Measurements from ENCODE around the gene MLXIP. TPM values are rescaled to one million over a fixed set of nuclear protein-coding genes. Genes with fewer than 3 reads are reported as not detected.

The MLXIP gene
- total and polyA plus RNA-seq, 2 of the 13 experiments (the other 11 are each of a cell fraction or from before 2014, with no cell fraction given), result 5.3 to 6.7 TPM

GRCh38 chr12:122171399-122171798 is 92.8 kb downstream of the MLXIP start:
- TF ChIP-seq HDAC2 (CRISPR knock-in tag; IDR thresholded peaks at IDR 0.05) (no peak), ZNF121 (CRISPR knock-in tag; IDR thresholded peaks at IDR 0.05) (peak; percentile 44; the same call in 1 of the 2 replicates)
- TF ChIP-seq, protein P1, sequence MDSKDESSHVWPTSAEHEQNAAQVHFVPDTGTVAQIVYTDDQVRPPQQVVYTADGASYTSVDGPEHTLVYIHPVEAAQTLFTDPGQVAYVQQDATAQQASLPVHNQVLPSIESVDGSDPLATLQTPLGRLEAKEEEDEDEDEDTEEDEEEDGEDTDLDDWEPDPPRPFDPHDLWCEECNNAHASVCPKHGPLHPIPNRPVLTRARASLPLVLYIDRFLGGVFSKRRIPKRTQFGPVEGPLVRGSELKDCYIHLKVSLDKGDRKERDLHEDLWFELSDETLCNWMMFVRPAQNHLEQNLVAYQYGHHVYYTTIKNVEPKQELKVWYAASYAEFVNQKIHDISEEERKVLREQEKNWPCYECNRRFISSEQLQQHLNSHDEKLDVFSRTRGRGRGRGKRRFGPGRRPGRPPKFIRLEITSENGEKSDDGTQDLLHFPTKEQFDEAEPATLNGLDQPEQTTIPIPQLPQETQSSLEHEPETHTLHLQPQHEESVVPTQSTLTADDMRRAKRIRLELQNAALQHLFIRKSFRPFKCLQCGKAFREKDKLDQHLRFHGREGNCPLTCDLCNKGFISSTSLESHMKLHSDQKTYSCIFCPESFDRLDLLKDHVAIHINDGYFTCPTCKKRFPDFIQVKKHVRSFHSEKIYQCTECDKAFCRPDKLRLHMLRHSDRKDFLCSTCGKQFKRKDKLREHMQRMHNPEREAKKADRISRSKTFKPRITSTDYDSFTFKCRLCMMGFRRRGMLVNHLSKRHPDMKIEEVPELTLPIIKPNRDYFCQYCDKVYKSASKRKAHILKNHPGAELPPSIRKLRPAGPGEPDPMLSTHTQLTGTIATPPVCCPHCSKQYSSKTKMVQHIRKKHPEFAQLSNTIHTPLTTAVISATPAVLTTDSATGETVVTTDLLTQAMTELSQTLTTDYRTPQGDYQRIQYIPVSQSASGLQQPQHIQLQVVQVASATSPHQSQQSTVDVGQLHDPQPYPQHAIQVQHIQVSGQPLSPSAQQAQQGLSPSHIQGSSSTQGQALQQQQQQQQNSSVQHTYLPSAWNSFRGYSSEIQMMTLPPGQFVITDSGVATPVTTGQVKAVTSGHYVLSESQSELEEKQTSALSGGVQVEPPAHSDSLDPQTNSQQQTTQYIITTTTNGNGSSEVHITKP (CRISPR knock-in tag; IDR thresholded peaks at IDR 0.05; ENCODE audit: low read depth), result no peak
- Histone ChIP-seq H2AFZ (ENCODE audit: low read length) (no peak overlapping the region), H3K4me2 (ENCODE audit: low read depth, low read length) (no peak overlapping the region), H3K9ac (ENCODE audit: insufficient read depth, low read depth, low read length) (no peak overlapping the region), H3K36me3 (replicated peaks in 1 of 2; ENCODE audit: control insufficient read depth in 1 of 2, insufficient read depth in 2 of 2, low read length in 2 of 2) (no peaks in the 10 kb centered on the region), H3K9me3 (ENCODE audit: low read length) (no peaks in the 10 kb centered on the region), H3K79me2 (ENCODE audit: insufficient read depth, low read length) (no peaks in the 10 kb centered on the region), H3K4me1 (ENCODE audit: insufficient read depth, low read length) (peaks cover 24% of the 10 kb centered on the region), H3K27me3 (ENCODE audit: control insufficient read depth in 1 of 2, insufficient read depth in 2 of 2, low read length in 2 of 2) (peaks cover 0 to 11% of the 10 kb centered on the region in 2 experiments; a peak in 2 of 5 replicates), H3K27ac (ENCODE audit: extremely low read length, insufficient read depth, low read length) (no peak overlapping the region), H4K20me1 (ENCODE audit: insufficient read depth, low read length) (no peaks in the 10 kb centered on the region), H3K4me3 (replicated peaks in 1 of 3; ENCODE audit: insufficient read depth in 1 of 3, low read depth in 2 of 3, low read length in 3 of 3) (no peak overlapping the region)
- in situ Hi-C loops (cut with HindIII; ENCODE audit: extremely low pct_ligation_motif_present, low pct_unique_long_range_greater_than_20kb), result no loop called here
- intact Hi-C loops (cut with micrococcal nuclease; ENCODE audit: unreplicated experiment), result no loop called here
- ATAC-seq (no peak), DNase-seq (ENCODE audit: low spot score) (no peak), FAIRE-seq (no peak)
- no TSS peak for BruUV-seq (replicated peaks)
- ChIA-PET CTCF (ENCODE audit: low intra/inter-chr PET ratio, low total read pairs) (no interaction called here), POLR2A (no interaction called here)
- 50% methylated on average over 5 of the region's 5 CpGs for whole genome bisulfite sequencing (ENCODE audit: low lambda C conversion rate)

- in situ Hi-C loops (cut with HindIII; ENCODE audit: extremely low pct_ligation_motif_present, low pct_unique_long_range_greater_than_20kb), result no loop called here
- Histone ChIP-seq H3K79me2 (ENCODE audit: insufficient read depth, low read length) (no peaks in the 10 kb centered on the region), H3K27ac (ENCODE audit: extremely low read length, insufficient read depth, low read length) (no peak overlapping the region), H3K9ac (ENCODE audit: insufficient read depth, low read depth, low read length) (no peak overlapping the region), H3K9me3 (ENCODE audit: low read length) (no peaks in the 10 kb centered on the region), H3K4me3 (replicated peaks in 1 of 3; ENCODE audit: insufficient read depth in 1 of 3, low read depth in 2 of 3, low read length in 3 of 3) (no peak overlapping the region), H4K20me1 (ENCODE audit: insufficient read depth, low read length) (no peaks in the 10 kb centered on the region), H3K4me2 (ENCODE audit: low read depth, low read length) (no peak overlapping the region), H3K27me3 (ENCODE audit: control insufficient read depth in 1 of 2, insufficient read depth in 2 of 2, low read length in 2 of 2) (peaks cover 0 to 7% of the 10 kb centered on the region in 2 experiments; a peak in 2 of 5 replicates), H3K36me3 (replicated peaks in 1 of 2; ENCODE audit: control insufficient read depth in 1 of 2, insufficient read depth in 2 of 2, low read length in 2 of 2) (no peaks in the 10 kb centered on the region), H2AFZ (ENCODE audit: low read length) (no peak overlapping the region), H3K4me1 (ENCODE audit: insufficient read depth, low read length) (peaks cover 24% of the 10 kb centered on the region)
- ATAC-seq (peak; percentile 22; the same call in 2 of the 3 replicates), FAIRE-seq (no peak), DNase-seq (ENCODE audit: low spot score) (no peak)
- BruUV-seq (replicated peaks), result no TSS peak
- CTCF ChIA-PET (ENCODE audit: low intra/inter-chr PET ratio, low total read pairs), result no interaction called here
- intact Hi-C loops (cut with micrococcal nuclease; ENCODE audit: unreplicated experiment), result no loop called here
- WGBS (ENCODE audit: low lambda C conversion rate), result 12% methylated on average over 17 of the region's 17 CpGs
- POLR2A ChIA-PET, result no interaction called here
- TF ChIP-seq HOXA7 (CRISPR knock-in tag; IDR thresholded peaks at IDR 0.05) (no peak), ZSCAN29 (CRISPR knock-in tag; conservative IDR thresholded peaks at IDR 0.05) (no peak), HNF4A (CRISPR knock-in tag; IDR thresholded peaks at IDR 0.05) (peak; percentile 46; the same call in 1 of the 2 replicates), FOXJ3 (CRISPR knock-in tag; IDR thresholded peaks at IDR 0.05; ENCODE audit: borderline replicate concordance) (no peak), HOXA9 (CRISPR knock-in tag; IDR thresholded peaks at IDR 0.05; ENCODE audit: borderline replicate concordance) (no peak), MYPOP (CRISPR knock-in tag; IDR thresholded peaks at IDR 0.05) (no peak), SALL1 (CRISPR knock-in tag; IDR thresholded peaks at IDR 0.05) (peak; percentile 16; the same call in 1 of the 2 replicates), ELF3 (CRISPR knock-in tag; IDR thresholded peaks at IDR 0.05) (no peak), TERF1 (CRISPR knock-in tag; IDR thresholded peaks at IDR 0.05) (no peak)
Measured at GRCh38 chr12:122172262-122172939, 93.8 kb downstream of the MLXIP start.
